ENCODE data around the gene STARD7. TPM values are rescaled to one million over a fixed set of nuclear protein-coding genes. Genes with fewer than 3 reads are reported as not detected.
A peak's percentile ranks its signal among the peaks of the same experiment; 100 is the strongest.

The STARD7 gene
- total RNA-seq, 1 donor from 2014 or later: 42.1 TPM

DNA sequence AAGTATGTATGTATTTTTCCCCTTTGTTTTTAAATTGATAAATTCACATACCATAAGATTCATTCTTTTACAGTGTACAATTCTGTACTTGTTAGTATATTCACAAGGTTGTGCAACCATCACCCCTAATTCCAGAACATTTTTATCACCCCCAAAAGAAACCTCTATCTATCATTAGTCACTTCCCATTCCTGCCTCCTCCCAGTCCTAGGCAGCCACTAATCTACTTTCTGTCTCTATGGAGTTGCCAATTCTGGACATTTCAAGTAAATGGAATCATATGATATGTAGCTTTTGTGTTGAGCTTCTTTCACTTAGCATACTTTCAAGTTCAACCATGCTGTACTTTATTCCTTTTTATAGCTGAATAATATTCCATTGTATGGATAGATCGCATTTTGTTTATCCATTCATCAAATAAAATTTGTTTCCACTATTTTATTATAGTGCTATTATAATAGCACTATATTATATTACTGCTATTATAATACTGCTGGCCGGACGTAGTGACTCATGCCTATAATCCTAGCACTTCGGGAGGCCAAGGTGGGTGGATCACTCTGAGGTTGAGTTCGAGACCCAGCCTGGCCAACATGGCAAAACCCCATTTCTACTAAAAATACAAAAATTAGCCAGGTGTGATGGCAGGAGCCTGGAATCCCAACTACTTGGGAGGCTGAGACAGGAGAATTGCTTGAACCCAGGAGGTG lies 10.9 kb downstream of the STARD7 start:
- no peak for DNase-seq (ENCODE audit: low spot score)

DNA sequence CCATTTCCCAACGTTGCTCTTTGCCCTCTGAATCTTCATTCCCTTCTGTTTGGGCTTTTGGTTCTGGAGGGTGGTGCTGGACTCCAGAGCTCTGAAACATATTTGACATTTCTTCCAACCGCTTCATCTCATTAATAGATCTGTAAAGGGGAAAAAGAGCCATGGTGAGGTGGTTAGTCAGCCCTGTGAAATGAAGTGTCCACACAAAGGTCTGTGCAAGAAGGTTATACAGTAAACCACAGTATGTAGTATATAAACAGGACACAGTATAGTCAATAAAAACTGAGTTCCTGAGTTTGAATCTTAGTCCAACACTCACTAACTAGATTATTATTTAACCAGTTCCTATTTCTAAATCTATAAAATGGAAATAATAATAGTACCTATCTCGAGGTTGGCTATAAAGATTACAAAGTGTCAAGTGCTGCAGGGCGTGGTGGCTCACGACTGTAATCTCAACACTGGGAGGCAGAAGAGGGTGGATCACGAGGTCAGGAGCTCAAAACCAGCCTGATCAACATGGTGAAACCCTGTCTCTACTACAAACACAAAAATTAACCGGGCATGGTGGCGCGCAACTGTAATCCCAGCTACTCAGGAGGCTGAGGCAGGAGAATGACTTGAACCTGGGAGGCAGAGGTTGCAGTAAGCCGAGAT lies 13.1 kb downstream of the STARD7 start:
- DNase-seq (ENCODE audit: low spot score): no peak

DNA sequence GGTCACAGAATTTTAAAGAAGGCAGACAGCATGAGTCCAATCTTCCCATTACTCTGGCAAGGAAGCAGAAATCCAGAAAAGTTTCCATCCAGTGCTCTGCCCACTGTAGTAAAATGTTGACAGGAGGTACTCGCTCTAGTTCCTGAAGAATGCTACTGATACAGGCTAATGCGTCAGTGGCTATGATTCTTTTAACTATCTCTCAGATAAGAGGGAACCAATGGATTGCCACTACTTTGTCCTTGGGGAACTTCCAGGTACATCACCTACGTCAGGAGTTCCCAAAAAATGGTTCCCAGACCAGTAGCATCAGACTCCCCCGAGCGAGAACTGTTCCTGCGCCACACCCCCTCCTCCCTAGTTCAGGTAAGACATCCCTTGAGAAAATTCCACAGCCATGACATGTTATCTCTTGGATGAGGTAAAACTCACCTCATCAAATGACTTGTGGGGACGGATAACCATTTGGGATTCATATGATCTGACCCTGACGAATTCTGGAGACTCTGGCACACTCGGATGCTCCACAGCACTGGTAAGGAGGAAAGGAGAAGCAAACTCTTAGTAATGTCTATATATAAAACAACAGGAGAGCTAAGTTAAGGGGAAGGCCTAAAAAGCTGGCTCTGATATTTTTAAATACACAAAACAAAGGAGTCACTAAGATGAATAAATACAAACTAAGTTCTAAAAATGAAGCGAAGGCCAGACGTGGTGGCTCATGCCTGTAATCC lies 16.5 kb downstream of the STARD7 start:
- DNase-seq (ENCODE audit: low spot score): no peak

DNA sequence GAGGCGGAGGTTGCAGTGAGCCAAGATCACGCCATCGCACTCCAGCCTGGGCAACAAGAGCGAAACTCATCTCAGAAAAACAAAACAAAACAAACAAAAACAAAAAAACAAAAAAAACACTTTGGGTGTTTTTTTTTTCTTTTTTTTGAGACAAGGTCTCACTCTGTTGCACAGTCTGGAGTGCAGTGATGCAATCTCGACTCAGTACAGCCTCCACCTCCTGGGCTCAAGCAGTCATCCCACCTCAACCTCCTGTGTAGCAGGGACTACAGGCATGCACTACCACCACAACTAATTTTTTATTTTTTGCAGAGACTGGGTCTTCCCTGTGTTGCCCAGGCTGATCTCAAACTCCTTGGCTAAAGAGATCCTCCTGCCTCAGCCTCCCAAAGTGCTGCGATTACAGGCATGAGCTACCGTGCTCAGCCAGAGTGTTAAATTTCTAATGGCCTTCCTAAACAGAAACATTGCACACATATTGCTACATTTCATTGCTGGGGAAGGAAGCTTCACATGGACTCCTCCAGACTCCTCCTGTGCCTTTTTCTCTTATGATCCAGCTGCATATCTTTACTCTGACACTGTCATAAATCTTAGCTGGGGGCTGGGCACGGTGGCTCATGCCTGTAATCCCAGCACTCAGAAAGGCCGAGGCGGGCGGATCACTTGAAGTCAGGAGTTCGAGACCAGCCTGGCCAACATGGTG lies 19.7 kb downstream of the STARD7 start:
- no peak for DNase-seq (ENCODE audit: low spot score)

DNA sequence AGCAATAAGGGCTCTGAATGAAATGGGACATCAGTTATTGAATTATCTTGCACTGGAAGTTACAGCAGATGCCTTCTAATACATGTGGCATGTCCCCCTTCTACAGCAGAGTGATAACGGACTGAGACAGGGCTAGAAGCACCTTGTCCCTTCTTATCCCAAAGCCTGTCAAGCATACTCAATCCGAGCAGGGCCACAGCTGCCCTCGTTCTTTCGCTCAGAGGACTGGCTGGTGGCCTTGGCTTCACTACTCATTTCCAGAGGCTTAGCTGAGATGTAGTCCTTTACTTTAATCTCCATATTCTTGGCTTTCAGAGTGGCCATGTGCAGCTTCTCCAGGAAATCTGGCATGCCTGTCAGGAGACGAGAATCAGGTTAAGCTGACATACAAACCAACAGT lies 22.1 kb downstream of the STARD7 start:
- DNase-seq (ENCODE audit: low spot score): no peak

DNA sequence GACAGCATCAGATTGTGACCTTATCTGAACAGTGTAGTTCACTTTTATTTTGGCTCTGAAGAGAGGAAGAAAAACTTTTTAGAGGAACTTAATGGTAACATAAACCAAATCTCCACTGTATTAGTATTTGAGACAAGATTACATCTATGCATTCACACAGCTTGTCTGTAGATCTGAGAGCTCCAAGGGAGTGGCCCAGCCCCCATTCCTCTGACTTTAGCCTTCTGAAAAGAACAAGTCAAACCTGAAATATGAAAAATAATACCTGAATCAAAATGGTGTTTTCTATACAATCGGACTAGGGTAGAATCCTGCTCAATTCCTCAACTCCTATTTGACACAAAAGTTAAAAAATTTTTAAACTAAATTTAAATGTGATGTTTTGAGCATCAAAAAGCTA lies 23.1 kb downstream of the STARD7 start:
- DNase-seq (ENCODE audit: low spot score): peak; percentile 20

DNA sequence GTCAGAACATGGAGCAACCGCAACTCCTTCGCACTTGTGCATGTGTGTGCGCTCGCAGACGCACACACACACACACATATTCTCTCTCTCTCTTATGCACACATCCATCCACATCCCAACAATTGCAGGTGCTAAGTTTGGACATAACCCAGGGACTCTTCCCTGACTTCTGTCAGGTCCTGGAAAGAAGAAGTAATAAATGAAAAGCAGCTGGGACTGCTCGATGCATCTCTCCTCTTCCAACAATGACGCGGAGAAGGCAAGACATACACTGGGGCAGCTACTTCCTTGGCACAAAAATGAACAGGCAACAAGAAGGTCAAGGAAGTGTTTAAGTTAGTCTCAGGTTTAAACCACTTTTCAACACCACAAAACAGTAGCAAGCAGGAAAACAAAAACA lies 23.6 kb downstream of the STARD7 start:
- DNase-seq (ENCODE audit: low spot score): no peak

DNA sequence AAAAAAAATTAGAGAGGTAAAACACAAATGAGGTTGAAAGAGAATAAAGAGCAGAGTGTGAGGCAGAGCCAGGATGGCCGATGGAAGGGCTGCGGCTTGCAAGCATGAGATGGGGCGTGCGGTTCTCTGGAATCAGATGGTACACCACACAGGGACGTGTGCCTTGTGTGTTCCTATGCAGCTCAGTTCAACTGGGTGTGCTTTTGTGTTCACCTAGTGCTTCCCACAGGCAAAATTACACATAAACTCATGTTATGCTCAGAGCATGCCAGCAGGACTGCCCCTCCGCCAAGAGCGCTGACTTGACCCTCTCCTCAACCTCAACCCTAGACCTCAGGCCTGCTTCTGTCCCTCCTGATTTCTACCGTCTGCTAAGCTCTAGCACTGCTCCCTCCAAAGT lies 24.4 kb downstream of the STARD7 start:
- no peak for DNase-seq (ENCODE audit: low spot score)

DNA sequence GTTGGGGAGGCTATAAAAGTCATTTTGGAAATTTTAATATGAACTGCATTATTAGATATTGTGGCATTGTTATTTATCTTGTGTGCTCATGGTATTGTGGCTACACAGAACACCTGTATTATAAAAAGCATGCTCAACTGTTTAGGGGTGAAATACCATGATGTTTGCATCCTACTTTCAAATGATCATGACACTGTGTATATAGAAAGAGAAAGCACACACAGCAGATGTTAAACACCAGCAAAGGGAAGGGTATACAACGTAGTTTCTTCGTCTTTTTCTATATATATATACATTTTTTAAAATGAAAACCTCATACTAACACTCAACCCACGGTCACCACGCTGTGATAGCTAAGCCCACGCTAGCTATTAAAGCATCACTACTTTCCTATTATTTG lies 27.1 kb downstream of the STARD7 start:
- DNase-seq (ENCODE audit: low spot score): no peak

DNA sequence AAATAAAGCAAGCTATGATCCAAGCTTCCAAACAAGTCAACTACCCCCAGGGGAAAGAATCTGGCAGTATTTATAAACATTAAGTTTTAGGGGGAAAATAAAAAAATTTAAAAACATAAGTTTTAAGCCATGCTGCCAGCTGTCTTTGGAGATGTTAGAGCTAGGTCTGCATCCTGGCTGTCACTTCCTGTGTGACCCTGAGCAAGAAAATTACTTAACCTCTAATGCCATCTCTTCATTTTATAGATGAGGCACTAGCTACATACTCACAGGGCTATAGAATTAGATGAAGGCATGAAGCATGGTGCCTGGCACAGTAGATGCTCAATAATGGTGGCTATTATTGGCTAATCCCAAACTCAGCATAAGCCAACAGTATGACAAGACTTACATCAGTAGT lies 28.1 kb downstream of the STARD7 start:
- DNase-seq (ENCODE audit: low spot score): no peak

DNA sequence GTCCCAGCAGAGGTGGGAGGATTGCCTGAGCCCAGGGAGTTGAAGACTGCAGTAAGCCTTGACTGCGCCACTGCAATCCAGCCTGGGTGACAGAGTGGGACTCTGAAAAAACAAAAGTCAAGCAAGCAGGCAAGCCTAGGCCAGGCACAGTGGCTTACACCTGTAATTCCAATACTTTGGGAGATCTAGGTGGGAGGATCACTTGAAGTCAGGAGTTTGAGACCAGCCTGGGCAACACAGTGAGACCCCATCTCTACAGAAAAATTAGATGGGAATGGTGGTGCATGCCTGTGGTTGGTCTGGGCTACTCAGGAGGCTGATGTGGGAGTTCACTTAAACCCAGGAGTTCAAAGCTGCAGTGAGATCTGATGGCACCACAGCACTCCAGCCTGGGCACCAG lies 28.6 kb downstream of the STARD7 start:
- no peak for DNase-seq (ENCODE audit: low spot score)

DNA sequence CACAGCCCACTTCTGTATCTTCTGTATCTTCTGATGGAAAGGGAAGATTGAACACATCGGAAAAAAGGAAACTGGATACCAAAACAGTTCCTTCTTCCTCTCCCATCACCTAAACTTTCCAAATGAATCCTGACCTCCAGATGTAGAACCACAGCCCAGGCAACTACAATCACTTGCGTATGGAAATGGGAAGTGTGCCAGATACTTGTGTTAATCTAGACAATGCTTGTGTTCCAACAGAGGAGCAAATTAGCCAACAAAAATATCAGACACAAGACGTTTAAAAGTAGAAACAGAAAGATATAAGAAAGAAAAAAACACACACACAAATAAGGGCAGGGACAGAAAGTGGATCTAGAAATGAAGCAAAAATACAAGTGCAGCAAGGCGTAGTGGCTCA lies 32.0 kb downstream of the STARD7 start:
- no peak for DNase-seq (ENCODE audit: low spot score)

DNA sequence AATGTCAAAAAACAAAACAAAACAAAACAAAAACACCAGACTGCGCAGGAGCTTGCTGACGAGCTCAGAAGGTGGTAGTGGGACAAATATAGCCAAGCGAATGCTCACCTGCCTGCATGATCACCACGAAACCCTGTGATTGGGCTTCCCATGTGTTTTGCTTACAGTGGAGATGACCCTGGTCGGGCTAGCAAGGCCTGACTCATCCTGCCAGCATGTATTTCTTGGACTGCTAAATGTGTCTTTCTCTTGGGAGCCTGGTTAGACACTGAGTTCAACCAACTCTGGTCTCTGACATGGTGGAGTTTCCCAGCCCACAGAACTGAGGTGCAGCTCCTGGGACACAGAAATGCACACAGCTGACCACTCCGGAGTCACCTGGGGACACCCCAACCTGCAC lies 32.7 kb downstream of the STARD7 start:
- DNase-seq (ENCODE audit: low spot score): no peak

DNA sequence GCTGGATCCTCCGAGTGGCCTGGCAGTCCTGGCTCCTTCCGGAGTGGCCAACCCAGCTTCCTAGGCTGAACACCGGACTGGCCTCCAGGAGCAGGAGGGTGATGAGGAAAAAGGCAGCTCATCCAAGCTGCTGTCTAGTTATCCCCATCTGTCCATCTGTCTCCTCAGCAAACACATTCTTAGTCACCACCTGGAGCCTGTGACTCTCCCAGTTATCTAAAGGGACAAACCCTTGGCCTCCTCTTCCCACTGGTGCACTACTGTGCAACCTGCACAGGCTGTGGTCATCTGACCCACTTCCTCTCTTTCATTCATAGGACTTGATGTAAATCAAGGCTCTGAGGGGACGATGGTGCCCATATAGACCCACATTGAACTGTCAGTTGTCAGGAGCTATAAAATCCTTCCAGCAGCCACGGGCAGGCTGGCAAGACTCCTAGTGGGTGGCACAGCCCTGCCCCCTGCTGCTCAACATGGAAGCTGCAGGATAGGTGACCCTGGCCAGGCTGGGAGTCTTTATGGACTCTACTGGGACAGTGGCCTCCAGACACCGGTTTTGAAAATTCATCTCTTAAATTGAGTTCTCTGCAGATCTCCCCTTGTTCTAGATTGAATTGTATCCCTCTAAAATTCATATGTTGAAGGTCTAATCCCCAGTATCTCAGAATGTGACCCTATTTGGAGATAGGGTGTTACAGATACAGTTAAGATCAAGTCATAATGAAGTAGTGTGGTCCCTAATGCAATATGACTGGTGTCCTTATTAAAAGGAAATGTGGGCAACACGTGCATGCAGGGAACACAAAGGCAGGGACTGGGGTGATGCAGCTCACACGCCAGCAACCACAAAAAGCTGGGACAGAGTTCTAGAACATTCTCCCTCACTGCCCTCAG lies 34.1 kb downstream of the STARD7 start:
- peak; percentile 63 for DNase-seq (ENCODE audit: low spot score)

DNA sequence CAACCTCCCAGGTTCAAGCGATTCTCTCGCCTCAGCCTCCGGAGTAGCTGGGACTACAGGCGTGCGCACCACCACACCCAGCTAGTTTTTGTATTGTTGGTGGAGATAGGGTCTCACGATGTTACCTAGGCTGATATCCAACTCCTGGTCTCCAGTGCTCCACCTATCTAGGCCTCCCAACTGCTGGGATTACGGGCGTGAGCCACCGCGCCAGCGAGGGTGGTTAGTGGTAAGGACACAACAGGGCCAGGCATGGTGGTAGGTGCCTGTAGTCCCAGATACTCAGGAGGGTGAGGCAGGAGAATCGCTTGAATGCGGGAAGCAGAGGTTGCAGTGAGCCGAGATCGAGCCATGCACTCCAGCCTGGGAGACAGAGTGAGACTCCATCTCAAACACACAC lies 36.8 kb downstream of the STARD7 start:
- no peak for DNase-seq (ENCODE audit: low spot score)

DNA sequence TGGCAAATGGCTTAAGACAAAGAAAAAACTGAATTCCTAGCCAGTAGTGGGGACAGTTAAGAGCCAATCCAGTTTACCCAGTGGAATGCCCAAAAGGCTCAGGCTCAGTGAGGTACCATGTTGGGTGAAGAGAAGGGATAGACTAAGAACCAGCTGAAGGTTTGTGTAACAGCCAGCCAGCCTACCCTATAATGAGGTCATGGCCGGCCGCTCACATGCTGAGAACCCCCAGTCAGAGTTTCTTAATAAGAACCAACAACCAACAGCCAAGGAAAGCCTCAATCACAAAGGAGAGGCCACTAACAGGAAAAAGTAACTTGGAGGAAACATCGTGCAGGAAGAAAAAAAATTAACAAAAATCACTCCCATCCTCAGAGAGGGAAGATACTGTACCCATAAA lies 38.0 kb downstream of the STARD7 start:
- no peak for DNase-seq (ENCODE audit: low spot score)

DNA sequence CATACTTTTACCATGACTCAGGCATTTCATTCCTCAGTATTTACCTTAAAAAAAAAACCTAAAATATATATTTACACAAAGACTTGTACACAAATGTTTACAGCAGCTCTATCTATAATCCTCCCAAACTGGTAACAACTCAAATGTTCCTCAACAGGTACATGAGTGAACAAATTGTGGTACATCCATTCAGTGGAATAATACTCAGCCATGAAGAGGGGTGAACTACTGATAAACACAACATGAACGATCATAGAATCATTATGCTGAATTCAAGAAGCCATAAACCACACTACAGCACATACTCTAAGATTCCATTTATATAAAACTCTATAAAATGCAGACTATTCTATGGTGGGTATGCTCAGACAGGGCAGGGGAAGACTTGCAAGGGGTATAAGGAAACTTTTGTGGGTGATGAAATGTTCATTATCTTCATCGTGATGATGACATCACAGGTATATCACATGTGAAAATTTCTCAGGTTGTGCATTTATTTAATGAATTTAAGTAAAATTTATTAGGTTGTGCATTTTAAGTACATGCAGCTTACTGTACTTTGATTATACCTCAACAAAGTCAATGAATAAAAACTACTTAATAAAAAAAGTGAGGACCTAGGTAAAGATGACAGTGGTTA lies 38.6 kb downstream of the STARD7 start:
- DNase-seq (ENCODE audit: low spot score): no peak

DNA sequence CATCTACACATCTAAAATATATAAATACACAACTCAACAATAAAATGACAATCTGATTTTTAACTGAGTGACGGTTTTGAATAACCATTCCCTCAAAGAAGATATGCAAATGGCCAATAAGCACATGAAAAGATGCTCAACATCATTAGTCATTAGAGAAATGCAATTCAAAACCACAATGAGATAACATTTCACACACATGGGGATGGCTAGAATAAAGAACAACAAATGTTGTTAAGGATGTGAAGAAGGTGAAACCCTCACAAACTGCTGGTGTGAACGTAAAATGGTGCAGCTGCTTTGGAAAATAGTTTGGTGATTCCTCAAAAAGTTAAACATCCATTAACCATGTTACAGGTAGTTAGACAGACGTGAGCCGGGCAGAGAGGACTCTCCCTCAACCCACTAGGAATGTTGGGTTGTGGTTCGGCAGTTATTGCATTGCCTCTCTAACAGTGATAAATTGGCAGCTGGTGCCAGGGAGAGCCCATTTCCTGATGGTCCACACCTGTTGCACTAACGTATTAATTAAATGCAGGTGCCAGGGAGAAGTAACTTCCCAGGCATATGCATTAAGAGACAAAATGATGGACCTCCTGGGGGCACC lies 41.1 kb downstream of the STARD7 start:
- DNase-seq (ENCODE audit: low spot score): no peak

DNA sequence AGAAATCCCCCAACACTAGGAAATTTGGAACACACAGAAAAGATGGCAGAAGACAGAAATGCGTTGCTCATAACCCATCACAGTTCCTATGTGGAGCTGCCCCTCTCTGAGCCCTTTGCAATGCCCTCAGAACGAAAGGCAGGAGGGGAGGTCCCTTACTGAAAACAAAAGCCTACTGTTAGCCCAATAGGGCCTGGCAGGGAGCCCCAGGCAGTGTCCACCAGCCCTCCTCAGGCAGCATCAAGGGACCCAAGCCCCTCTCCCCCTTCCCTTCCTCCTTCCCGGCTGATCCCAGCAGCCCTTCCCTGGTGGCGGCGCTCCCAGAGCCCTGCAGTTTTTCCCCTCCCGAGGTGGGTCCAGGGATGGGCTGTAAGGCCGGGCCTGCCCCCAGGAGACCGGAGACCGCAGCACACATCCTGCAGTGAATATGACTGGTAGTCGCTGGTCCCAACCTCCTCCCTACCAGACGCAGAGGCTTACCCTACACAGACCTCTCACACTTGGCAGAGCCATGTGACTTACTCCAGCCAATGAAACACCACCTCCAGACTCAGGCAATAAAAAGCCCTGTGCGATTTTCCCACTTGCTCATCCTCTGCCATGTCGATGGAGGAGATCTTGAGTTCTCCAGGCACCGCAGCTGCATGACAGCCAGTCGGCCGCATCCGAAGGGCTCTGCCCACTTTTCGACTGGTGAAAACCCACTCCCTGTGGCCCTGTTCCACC lies 44.0 kb downstream of the STARD7 start:
- DNase-seq (ENCODE audit: low spot score): no peak
